Sigmoid colon (tissue), 4 donors: Measurements from ENCODE around the gene KCNQ5.

Experiments
- EP300 ChIP-seq, 4 donors: sonication (generic); formaldehyde crosslinking; IDR thresholded peaks; one replicate each; pipeline ENCODE4 v1.6.1; 2017; ENCODE audit warnings: antibody characterized with exemption in 4 of 4
- POLR2A ChIP-seq, 2 donors: fragments of 450-650 bp; IDR thresholded peaks; one replicate each; pipeline ENCODE4 v1.6.1; 2016; ENCODE audit warnings: antibody characterized with exemption in 2 of 2, mild to moderate bottlenecking in 2 of 2, moderate library complexity in 2 of 2
- POLR2AphosphoS5 ChIP-seq, 4 donors: sonication (generic); formaldehyde crosslinking; IDR thresholded peaks; one replicate each; pipeline ENCODE4 v1.6.1; 2017; ENCODE audit warnings: antibody characterized with exemption in 4 of 4
- TF ChIP-seq, protein P1 (sequence below), 4 experiments: fragments of 450-650 bp in 3 of 4; fragments of 200-600 bp in 1 of 4; IDR thresholded peaks; one replicate each; pipeline ENCODE4 v1.5.1; 2016 to 2019; ENCODE audit warnings: antibody characterized with exemption in 4 of 4, mild to moderate bottlenecking in 3 of 4, moderate library complexity in 2 of 4

DNA sequence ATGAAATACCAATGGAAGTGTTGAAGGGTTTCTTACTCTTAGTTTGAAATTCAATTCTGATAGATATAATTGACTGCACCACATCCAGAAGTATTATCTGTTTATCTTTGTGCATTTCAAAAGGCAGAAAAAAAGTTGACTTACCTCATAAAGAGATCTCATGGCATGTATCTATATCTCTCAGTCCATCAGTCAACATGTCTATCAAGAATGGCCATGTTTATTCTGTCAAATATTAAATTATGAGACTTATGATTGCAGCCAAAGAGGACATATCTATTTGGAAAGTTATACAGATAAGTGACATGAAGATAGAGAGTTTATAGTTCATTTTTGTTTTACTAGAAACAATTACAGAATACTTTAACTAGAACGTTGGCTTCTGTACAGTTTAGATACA, 325.7 kb downstream of the KCNQ5 start:
- TF ChIP-seq, protein P1, sequence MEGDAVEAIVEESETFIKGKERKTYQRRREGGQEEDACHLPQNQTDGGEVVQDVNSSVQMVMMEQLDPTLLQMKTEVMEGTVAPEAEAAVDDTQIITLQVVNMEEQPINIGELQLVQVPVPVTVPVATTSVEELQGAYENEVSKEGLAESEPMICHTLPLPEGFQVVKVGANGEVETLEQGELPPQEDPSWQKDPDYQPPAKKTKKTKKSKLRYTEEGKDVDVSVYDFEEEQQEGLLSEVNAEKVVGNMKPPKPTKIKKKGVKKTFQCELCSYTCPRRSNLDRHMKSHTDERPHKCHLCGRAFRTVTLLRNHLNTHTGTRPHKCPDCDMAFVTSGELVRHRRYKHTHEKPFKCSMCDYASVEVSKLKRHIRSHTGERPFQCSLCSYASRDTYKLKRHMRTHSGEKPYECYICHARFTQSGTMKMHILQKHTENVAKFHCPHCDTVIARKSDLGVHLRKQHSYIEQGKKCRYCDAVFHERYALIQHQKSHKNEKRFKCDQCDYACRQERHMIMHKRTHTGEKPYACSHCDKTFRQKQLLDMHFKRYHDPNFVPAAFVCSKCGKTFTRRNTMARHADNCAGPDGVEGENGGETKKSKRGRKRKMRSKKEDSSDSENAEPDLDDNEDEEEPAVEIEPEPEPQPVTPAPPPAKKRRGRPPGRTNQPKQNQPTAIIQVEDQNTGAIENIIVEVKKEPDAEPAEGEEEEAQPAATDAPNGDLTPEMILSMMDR (IDR thresholded peaks at IDR 0.05) = no peak
- TF ChIP-seq POLR2A (IDR thresholded peaks at IDR 0.05) (no peak), EP300 (IDR thresholded peaks at IDR 0.05) (no peak), POLR2AphosphoS5 (IDR thresholded peaks at IDR 0.05) (no peak)
